HL-60 (cell line): ENCODE measurements around the gene SMCO4.
A peak's percentile ranks its signal among the peaks of the same experiment; 100 is the strongest.

Source experiments
- DNase-seq, 2 experiments: peaks; one replicate each; pipeline ENCODE4 v3.0.0-alpha.2; 2010 to 2020; ENCODE audit warnings: low read depth in 1 of 2, low spot score in 1 of 2
- H3K27ac ChIP-seq: fragments of 250-450 bp; sonication (Bioruptor Pico); replicated peaks from 2 replicates; pipeline ENCODE4 v1.5.1; 2020; ENCODE audit warnings: mild to moderate bottlenecking, moderate library complexity
- H3K27me3 ChIP-seq: fragments of 250-450 bp; sonication (Bioruptor Pico); 2 replicates; pipeline ENCODE4 v1.5.1; 2021; ENCODE audit warnings: mild to moderate bottlenecking, moderate library complexity; ENCODE audit not compliant: insufficient read depth, poor library complexity, severe bottlenecking
- H3K4me3 ChIP-seq: replicated peaks from 2 replicates; pipeline ENCODE4 v1.5.1; 2011; ENCODE audit warnings: mild to moderate bottlenecking, control low read depth, low read length; ENCODE audit not compliant: insufficient read depth
- GABPA ChIP-seq: IDR thresholded peaks from 2 replicates; pipeline ENCODE4 v1.6.1; 2012; ENCODE audit warnings: low read depth
- POLR2AphosphoS5 ChIP-seq: IDR thresholded peaks from 2 replicates; pipeline ENCODE4 v1.6.1; 2012; ENCODE audit warnings: low read depth
- SPI1 ChIP-seq: IDR thresholded peaks from 2 replicates; pipeline ENCODE4 v1.6.1; 2012; ENCODE audit warnings: low read depth, mild to moderate bottlenecking, borderline replicate concordance
- long read RNA-seq: library from polyadenylated mRNA; unstranded; transcript quantifications from one replicate; pipeline ENCODE4 v2.0.0, GENCODE V29; 2020
- TF ChIP-seq, protein P1 (sequence below): IDR thresholded peaks from one replicate; pipeline ENCODE4 v1.5.1; 2011; ENCODE audit warnings: low read length, control low read depth, inconsistent platforms; ENCODE audit not compliant: insufficient read depth
- TF ChIP-seq, protein P2 (sequence below): IDR thresholded peaks from 2 replicates; pipeline ENCODE4 v1.6.1; 2012; ENCODE audit warnings: low read depth; ENCODE audit not compliant: insufficient replicate concordance

SMCO4 gene, protein sequence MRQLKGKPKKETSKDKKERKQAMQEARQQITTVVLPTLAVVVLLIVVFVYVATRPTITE
- long read RNA-seq, transcript SMCO4-201 (3 exons, 1,104 nt), result major isoform, 17 of 21 reads
- long read RNA-seq, partial matches to known transcripts, result 0 of 21 reads
- long read RNA-seq, other reads (novel, unspliced or antisense), result 4 of 21 reads

DNA sequence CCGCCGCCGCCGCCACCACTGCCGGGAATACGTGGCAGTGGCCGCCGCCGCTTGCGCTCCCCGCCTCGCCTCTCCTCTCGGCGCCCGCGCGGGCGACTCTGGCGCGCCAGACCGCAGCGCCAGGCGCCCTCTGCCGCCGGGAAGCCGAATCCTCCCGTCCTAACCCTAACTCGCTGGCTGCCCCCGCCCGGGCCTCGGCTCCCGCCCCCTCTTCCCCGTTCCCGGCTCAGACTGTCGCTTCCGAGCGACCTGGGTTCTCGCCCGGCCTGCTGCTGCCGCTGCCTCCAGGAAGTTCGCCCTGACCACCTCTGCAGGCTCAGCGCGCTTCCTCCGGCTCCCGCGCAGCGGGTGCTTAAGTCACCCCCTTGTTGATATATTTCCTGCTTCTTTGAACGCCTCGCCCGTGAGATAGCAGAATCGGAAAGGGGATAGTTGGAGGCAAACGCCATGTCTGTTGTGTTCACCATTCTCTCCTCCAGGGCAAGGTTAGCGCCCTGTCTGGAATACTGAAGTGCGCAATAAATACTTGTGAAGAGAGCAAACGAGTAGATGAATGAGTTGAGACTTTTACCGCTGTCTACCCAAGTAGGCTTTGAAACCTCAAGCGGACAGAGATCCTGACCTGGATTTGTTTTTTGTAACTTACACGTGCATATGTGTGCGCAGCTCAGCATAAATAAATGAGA lies at the start of gene SMCO4:
Gene SMCO4, minus strand, starts transcription at position 100 of the 686 bp plus-strand sequence. CDS start 64,202 bp downstream, outside the sequence.
- Histone ChIP-seq H3K27me3 (no peaks in the 10 kb centered on the region), H3K27ac (peak within 1 kb of the TSS; percentile 44), H3K4me3 (peak within 1 kb of the TSS; percentile 72)
- TF ChIP-seq, protein P1, sequence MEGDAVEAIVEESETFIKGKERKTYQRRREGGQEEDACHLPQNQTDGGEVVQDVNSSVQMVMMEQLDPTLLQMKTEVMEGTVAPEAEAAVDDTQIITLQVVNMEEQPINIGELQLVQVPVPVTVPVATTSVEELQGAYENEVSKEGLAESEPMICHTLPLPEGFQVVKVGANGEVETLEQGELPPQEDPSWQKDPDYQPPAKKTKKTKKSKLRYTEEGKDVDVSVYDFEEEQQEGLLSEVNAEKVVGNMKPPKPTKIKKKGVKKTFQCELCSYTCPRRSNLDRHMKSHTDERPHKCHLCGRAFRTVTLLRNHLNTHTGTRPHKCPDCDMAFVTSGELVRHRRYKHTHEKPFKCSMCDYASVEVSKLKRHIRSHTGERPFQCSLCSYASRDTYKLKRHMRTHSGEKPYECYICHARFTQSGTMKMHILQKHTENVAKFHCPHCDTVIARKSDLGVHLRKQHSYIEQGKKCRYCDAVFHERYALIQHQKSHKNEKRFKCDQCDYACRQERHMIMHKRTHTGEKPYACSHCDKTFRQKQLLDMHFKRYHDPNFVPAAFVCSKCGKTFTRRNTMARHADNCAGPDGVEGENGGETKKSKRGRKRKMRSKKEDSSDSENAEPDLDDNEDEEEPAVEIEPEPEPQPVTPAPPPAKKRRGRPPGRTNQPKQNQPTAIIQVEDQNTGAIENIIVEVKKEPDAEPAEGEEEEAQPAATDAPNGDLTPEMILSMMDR, result peak; percentile 42
- TF ChIP-seq, protein P2, sequence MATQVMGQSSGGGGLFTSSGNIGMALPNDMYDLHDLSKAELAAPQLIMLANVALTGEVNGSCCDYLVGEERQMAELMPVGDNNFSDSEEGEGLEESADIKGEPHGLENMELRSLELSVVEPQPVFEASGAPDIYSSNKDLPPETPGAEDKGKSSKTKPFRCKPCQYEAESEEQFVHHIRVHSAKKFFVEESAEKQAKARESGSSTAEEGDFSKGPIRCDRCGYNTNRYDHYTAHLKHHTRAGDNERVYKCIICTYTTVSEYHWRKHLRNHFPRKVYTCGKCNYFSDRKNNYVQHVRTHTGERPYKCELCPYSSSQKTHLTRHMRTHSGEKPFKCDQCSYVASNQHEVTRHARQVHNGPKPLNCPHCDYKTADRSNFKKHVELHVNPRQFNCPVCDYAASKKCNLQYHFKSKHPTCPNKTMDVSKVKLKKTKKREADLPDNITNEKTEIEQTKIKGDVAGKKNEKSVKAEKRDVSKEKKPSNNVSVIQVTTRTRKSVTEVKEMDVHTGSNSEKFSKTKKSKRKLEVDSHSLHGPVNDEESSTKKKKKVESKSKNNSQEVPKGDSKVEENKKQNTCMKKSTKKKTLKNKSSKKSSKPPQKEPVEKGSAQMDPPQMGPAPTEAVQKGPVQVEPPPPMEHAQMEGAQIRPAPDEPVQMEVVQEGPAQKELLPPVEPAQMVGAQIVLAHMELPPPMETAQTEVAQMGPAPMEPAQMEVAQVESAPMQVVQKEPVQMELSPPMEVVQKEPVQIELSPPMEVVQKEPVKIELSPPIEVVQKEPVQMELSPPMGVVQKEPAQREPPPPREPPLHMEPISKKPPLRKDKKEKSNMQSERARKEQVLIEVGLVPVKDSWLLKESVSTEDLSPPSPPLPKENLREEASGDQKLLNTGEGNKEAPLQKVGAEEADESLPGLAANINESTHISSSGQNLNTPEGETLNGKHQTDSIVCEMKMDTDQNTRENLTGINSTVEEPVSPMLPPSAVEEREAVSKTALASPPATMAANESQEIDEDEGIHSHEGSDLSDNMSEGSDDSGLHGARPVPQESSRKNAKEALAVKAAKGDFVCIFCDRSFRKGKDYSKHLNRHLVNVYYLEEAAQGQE, result no peak
- DNase-seq, result peak; percentile 61 to 87

DNA sequence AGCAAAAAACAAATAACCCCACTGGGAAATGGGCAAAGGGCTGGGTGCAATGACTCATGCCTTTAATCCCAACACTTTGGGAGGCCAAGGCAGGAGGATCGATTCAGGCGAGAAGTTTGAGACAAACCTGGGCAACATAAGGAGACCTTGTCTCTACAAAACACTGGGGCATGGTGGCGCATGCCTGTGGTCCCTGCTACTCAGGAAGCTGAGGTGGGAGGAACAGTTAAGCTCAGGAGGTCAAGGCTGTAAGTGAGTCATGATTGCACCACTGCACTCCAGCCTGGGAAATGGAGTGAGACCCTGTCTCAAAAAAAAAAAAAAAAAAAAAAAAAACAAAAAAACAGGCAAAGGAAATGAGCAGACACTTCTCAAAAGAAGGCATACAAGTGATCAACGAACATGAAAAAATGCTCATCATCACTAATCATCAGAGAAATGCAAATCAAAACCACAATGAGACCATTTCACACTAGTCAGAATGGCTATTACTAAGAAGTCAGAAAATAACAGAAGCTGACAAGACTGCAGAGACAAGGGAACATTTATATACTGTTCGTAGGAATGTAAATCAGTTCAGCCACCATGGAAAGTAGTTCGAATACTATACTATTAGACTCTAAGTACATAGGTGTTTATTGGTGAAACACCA lies 48.2 kb upstream of the SMCO4 start:
- DNase-seq, result peak in 1 of 2 experiments; percentile 9
- Histone ChIP-seq H3K27ac (no peak overlapping the region), H3K27me3 (peaks cover 5% of the 10 kb centered on the region), H3K4me3 (no peak overlapping the region)
- TF ChIP-seq, protein P1, result no peak
- TF ChIP-seq SPI1 (no peak), POLR2AphosphoS5 (no peak), GABPA (no peak)
- TF ChIP-seq, protein P2, result no peak

DNA sequence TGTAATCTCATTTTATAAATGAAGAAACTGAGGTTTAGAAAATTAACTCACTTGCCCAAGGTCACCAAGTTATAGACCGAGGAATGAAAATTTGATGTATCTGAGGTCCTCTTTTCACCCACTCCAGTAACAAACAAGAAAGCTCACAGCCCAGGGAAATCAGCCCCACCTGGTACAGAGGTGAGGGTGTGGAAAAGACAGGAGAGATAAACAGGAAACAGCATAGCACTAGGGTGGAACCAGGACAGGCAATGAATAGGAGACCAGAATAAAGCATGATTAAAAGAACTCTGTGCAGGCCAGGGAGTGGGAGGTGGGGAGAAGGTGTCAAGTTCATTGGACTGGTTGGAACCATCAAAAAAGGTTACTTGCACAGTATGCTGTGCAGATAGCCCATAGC lies 46.2 kb upstream of the SMCO4 start:
- Histone ChIP-seq H3K27me3 (peaks cover 5% of the 10 kb centered on the region), H3K4me3 (no peak overlapping the region), H3K27ac (no peak overlapping the region)
- DNase-seq, result no peak
- TF ChIP-seq GABPA, result no peak
- TF ChIP-seq POLR2AphosphoS5, result no peak
- TF ChIP-seq, protein P2, result no peak
- TF ChIP-seq, protein P1, result no peak
- no peak for TF ChIP-seq SPI1
